ENCODE data around the gene ARPC1B. TPM values are rescaled to one million over a fixed set of nuclear protein-coding genes. Genes with fewer than 3 reads are reported as not detected.

The ARPC1B gene
- total RNA-seq, 1 donor from 2014 or later, result 33.6 TPM

GRCh38 chr7:99402854-99403253 is 28.3 kb downstream of the ARPC1B start:
- peaks cover 72% of the 10 kb centered on the region for H3K36me3 ChIP-seq
- DNase-seq, result no peak
- TF ChIP-seq CTCF (IDR thresholded peaks at IDR 0.05; ENCODE audit: borderline replicate concordance), result no peak
- H3K4me1 ChIP-seq, result peaks cover 47% of the 10 kb centered on the region
- H3K4me3 ChIP-seq, result no peak overlapping the region
- no peaks in the 10 kb centered on the region for H3K9me3 ChIP-seq (replicated peaks)
- H3K27me3 ChIP-seq (ENCODE audit: low read depth), result no peaks in the 10 kb centered on the region
- H3K27ac ChIP-seq (replicated peaks), result no peak overlapping the region
- intact Hi-C loops (cut with micrococcal nuclease), result no loop called here

GRCh38 chr7:99403764-99404163 is 29.2 kb downstream of the ARPC1B start:
- no peak for TF ChIP-seq CTCF (IDR thresholded peaks at IDR 0.05; ENCODE audit: borderline replicate concordance)
- H3K27me3 ChIP-seq (ENCODE audit: low read depth), result no peaks in the 10 kb centered on the region
- peaks cover 53% of the 10 kb centered on the region for H3K4me1 ChIP-seq
- intact Hi-C loops (cut with micrococcal nuclease), result no loop called here
- H3K27ac ChIP-seq (replicated peaks), result no peak overlapping the region
- H3K9me3 ChIP-seq (replicated peaks), result no peaks in the 10 kb centered on the region
- peaks cover 62% of the 10 kb centered on the region for H3K36me3 ChIP-seq
- H3K4me3 ChIP-seq, result no peak overlapping the region
- no peak for DNase-seq

- Histone ChIP-seq H3K27me3 (ENCODE audit: low read depth) (no peaks in the 10 kb centered on the region), H3K36me3 (peaks cover 56% of the 10 kb centered on the region), H3K9me3 (replicated peaks) (no peaks in the 10 kb centered on the region), H3K4me1 (peaks cover 54% of the 10 kb centered on the region), H3K4me3 (no peak overlapping the region), H3K27ac (replicated peaks) (no peak overlapping the region)
- TF ChIP-seq CTCF (IDR thresholded peaks at IDR 0.05; ENCODE audit: borderline replicate concordance), result no peak
- intact Hi-C loops (cut with micrococcal nuclease), result no loop called here
- DNase-seq, result no peak
These were observed 29.9 kb downstream of the ARPC1B start for GRCh38 chr7:99404235-99404976.

GRCh38 chr7:99404977-99405320 is 30.4 kb downstream of the ARPC1B start:
- no peak for DNase-seq
- TF ChIP-seq CTCF (IDR thresholded peaks at IDR 0.05; ENCODE audit: borderline replicate concordance), result no peak
- H3K9me3 ChIP-seq (replicated peaks), result no peaks in the 10 kb centered on the region
- no peaks in the 10 kb centered on the region for H3K27me3 ChIP-seq (ENCODE audit: low read depth)
- H3K4me1 ChIP-seq, result peaks cover 57% of the 10 kb centered on the region
- no peak overlapping the region for H3K4me3 ChIP-seq
- intact Hi-C loops (cut with micrococcal nuclease), result no loop called here
- H3K27ac ChIP-seq (replicated peaks), result no peak overlapping the region
- peaks cover 53% of the 10 kb centered on the region for H3K36me3 ChIP-seq

- Histone ChIP-seq H3K27ac (replicated peaks) (no peak overlapping the region), H3K4me1 (peaks cover 66% of the 10 kb centered on the region), H3K9me3 (replicated peaks) (no peaks in the 10 kb centered on the region), H3K36me3 (peaks cover 52% of the 10 kb centered on the region), H3K27me3 (ENCODE audit: low read depth) (no peaks in the 10 kb centered on the region), H3K4me3 (peak overlapping the region; percentile 99)
- no peak for TF ChIP-seq CTCF (IDR thresholded peaks at IDR 0.05; ENCODE audit: borderline replicate concordance)
- no peak for DNase-seq
- intact Hi-C loops (cut with micrococcal nuclease), result no loop called here
These were observed 32.0 kb downstream of the ARPC1B start for GRCh38 chr7:99406557-99406956.

Measured in left ventricle myocardium inferior (tissue), 1 donor.